Cardiac muscle cell (in vitro differentiated cells and primary cell): ENCODE data around the gene KCNK6. TPM values are rescaled to one million over a fixed set of nuclear protein-coding genes. Genes with fewer than 3 reads are reported as not detected.

Experiments used
- DNase-seq, 2 donors: peaks; one replicate each; pipeline versions ENCODE4 v3.0.0 to v3.0.0-alpha.2; 2010 to 2017; ENCODE audit warnings: low read depth in 1 of 2, low spot score in 1 of 2
- H3K27ac ChIP-seq: fragments of 200-600 bp; sonication (generic); 2 replicates; pipeline ENCODE4 v1.5.1; 2016
- H3K27me3 ChIP-seq: fragments of 200-600 bp; sonication (generic); 2 replicates; pipeline ENCODE4 v1.6.0; 2016; ENCODE audit warnings: control low read depth
- H3K36me3 ChIP-seq: fragments of 200-600 bp; sonication (generic); 2 replicates; pipeline ENCODE4 v1.5.1; 2016; ENCODE audit warnings: control low read depth
- H3K4me1 ChIP-seq: fragments of 200-600 bp; sonication (generic); 2 replicates; pipeline ENCODE4 v1.8.1; 2017; ENCODE audit warnings: low read depth, mild to moderate bottlenecking, mixed run types
- H3K4me3 ChIP-seq: fragments of 200-600 bp; sonication (generic); 2 replicates; pipeline ENCODE4 v1.5.1; 2016; ENCODE audit warnings: mild to moderate bottlenecking
- H3K9me3 ChIP-seq: fragments of 200-600 bp; sonication (generic); 2 replicates; pipeline ENCODE4 v1.5.1; 2017; ENCODE audit warnings: low read depth, mild to moderate bottlenecking, control low read depth
- CTCF ChIP-seq: IDR thresholded peaks from 2 replicates; pipeline ENCODE4 v1.5.1; 2012; ENCODE audit warnings: low read depth, mild to moderate bottlenecking, low read length
- polyA plus RNA-seq: library from polyadenylated mRNA; unstranded; fragments of >200 nt; fragmentation: Nextera tagmentation; extraction: Ambion mirVana; gene quantifications from 2 replicates; pipeline ENCODE4 v1.2.1, GENCODE V29; 2016
- total RNA-seq: library from RNA; depleted of rRNA; stranded (reverse); fragments of >200 nt; gene quantifications from 2 replicates; pipeline ENCODE4 v1.2.3, GENCODE V29; 2016

The KCNK6 gene
- total and polyA plus RNA-seq, 2 experiments from 2014 or later = 1.5 to 1.8 TPM

GRCh38 chr19:38367041-38367440 lies 47.4 kb downstream of the KCNK6 start:
- DNase-seq = no peak
- Histone ChIP-seq H3K9me3 (no peaks in the 10 kb centered on the region), H3K4me1 (no peaks in the 10 kb centered on the region), H3K27me3 (peaks cover 8% of the 10 kb centered on the region), H3K36me3 (no peaks in the 10 kb centered on the region), H3K27ac (no peak overlapping the region), H3K4me3 (no peak overlapping the region)
- TF ChIP-seq CTCF = no peak

GRCh38 chr19:38369584-38369983 lies 49.9 kb downstream of the KCNK6 start:
- Histone ChIP-seq H3K4me1 (no peaks in the 10 kb centered on the region), H3K27ac (no peak overlapping the region), H3K9me3 (no peaks in the 10 kb centered on the region), H3K4me3 (no peak overlapping the region), H3K36me3 (no peaks in the 10 kb centered on the region), H3K27me3 (peaks cover 10% of the 10 kb centered on the region)
- TF ChIP-seq CTCF = no peak
- DNase-seq = no peak

GRCh38 chr19:38370299-38370698 lies 50.7 kb downstream of the KCNK6 start:
- H3K27ac ChIP-seq = no peak overlapping the region
- H3K27me3 ChIP-seq = peaks cover 10% of the 10 kb centered on the region
- H3K36me3 ChIP-seq = no peaks in the 10 kb centered on the region
- TF ChIP-seq CTCF = no peak
- H3K9me3 ChIP-seq = no peaks in the 10 kb centered on the region
- H3K4me3 ChIP-seq = no peak overlapping the region
- no peaks in the 10 kb centered on the region for H3K4me1 ChIP-seq
- DNase-seq = no peak

- H3K36me3 ChIP-seq = no peaks in the 10 kb centered on the region
- H3K9me3 ChIP-seq = no peaks in the 10 kb centered on the region
- no peak for TF ChIP-seq CTCF
- no peaks in the 10 kb centered on the region for H3K4me1 ChIP-seq
- peaks cover 10% of the 10 kb centered on the region for H3K27me3 ChIP-seq
- no peak overlapping the region for H3K27ac ChIP-seq
- no peak overlapping the region for H3K4me3 ChIP-seq
- DNase-seq = no peak
Observed at GRCh38 chr19:38371081-38371480, 51.4 kb downstream of the KCNK6 start.

- Histone ChIP-seq H3K4me1 (no peaks in the 10 kb centered on the region), H3K36me3 (no peaks in the 10 kb centered on the region), H3K27me3 (peaks cover 10% of the 10 kb centered on the region), H3K27ac (peak overlapping the region; percentile 69), H3K9me3 (no peaks in the 10 kb centered on the region), H3K4me3 (peak overlapping the region; percentile 26)
- TF ChIP-seq CTCF = no peak
- DNase-seq = no peak
Observed at GRCh38 chr19:38373907-38374331, 54.3 kb downstream of the KCNK6 start.
